Measurements from ENCODE around the gene XYLT1.

DNA sequence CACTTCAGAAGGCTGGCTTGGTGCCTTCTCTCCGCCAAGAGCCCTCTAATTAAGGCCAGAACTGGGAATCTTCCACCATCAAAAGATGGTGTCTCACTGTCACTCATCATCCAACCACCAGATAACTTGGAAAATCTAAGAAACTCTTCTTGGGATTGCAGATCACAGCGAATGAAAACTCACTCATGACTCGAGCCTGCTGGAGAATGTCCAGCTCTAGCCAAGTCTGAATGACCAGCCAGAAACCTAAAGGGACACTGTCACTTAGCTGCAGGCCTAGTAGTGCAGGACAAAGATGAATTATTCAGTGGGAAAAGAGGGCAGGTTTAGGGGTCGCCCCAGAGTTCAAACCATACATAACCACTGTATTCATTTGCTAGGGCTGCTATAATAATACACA, 107.8 kb downstream of the XYLT1 start:
- TF ChIP-seq, protein P1, sequence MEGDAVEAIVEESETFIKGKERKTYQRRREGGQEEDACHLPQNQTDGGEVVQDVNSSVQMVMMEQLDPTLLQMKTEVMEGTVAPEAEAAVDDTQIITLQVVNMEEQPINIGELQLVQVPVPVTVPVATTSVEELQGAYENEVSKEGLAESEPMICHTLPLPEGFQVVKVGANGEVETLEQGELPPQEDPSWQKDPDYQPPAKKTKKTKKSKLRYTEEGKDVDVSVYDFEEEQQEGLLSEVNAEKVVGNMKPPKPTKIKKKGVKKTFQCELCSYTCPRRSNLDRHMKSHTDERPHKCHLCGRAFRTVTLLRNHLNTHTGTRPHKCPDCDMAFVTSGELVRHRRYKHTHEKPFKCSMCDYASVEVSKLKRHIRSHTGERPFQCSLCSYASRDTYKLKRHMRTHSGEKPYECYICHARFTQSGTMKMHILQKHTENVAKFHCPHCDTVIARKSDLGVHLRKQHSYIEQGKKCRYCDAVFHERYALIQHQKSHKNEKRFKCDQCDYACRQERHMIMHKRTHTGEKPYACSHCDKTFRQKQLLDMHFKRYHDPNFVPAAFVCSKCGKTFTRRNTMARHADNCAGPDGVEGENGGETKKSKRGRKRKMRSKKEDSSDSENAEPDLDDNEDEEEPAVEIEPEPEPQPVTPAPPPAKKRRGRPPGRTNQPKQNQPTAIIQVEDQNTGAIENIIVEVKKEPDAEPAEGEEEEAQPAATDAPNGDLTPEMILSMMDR (IDR thresholded peaks at IDR 0.05): no peak
- TF ChIP-seq, protein P2, sequence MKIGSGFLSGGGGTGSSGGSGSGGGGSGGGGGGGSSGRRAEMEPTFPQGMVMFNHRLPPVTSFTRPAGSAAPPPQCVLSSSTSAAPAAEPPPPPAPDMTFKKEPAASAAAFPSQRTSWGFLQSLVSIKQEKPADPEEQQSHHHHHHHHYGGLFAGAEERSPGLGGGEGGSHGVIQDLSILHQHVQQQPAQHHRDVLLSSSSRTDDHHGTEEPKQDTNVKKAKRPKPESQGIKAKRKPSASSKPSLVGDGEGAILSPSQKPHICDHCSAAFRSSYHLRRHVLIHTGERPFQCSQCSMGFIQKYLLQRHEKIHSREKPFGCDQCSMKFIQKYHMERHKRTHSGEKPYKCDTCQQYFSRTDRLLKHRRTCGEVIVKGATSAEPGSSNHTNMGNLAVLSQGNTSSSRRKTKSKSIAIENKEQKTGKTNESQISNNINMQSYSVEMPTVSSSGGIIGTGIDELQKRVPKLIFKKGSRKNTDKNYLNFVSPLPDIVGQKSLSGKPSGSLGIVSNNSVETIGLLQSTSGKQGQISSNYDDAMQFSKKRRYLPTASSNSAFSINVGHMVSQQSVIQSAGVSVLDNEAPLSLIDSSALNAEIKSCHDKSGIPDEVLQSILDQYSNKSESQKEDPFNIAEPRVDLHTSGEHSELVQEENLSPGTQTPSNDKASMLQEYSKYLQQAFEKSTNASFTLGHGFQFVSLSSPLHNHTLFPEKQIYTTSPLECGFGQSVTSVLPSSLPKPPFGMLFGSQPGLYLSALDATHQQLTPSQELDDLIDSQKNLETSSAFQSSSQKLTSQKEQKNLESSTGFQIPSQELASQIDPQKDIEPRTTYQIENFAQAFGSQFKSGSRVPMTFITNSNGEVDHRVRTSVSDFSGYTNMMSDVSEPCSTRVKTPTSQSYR (CRISPR knock-in tag; IDR thresholded peaks at IDR 0.05): no peak
- TF ChIP-seq ZNF317 (CRISPR knock-in tag; IDR thresholded peaks at IDR 0.05; ENCODE audit: borderline replicate concordance, low read depth): no peak
